Embryonic facial prominence (tissue), 1 donor: ENCODE measurements around the gene GRID1.

Experiments used
- DNase-seq: peaks from one replicate; pipeline ENCODE4 v3.0.0-alpha.2; 2016; ENCODE audit errors: extremely low spot score

Gene GRID1

GRCh38 chr10:86354761-86355540, 11.6 kb downstream of the GRID1 start:
- no peak for DNase-seq

GRCh38 chr10:86353506-86354485, 12.8 kb downstream of the GRID1 start:
- DNase-seq = no peak

DNA sequence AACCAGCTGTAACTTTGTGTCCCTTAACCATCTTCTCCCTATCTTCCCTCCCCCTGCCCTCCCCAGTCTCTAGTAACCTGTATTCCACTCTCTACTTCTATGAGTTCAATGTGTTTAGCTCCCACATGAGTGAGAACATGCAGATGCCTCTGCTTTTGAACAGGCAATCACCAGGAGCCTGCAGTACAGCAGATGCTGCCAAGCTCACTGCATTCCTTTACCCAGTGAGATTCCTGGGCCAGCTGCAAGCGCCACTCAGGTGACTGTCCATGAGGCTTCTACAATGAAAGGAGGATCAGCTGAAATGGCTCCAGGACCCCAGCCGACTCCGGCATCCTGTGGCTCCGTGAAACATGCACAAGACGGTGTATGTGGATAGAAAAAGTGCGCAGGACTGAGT, 15.7 kb downstream of the GRID1 start:
- no peak for DNase-seq

DNA sequence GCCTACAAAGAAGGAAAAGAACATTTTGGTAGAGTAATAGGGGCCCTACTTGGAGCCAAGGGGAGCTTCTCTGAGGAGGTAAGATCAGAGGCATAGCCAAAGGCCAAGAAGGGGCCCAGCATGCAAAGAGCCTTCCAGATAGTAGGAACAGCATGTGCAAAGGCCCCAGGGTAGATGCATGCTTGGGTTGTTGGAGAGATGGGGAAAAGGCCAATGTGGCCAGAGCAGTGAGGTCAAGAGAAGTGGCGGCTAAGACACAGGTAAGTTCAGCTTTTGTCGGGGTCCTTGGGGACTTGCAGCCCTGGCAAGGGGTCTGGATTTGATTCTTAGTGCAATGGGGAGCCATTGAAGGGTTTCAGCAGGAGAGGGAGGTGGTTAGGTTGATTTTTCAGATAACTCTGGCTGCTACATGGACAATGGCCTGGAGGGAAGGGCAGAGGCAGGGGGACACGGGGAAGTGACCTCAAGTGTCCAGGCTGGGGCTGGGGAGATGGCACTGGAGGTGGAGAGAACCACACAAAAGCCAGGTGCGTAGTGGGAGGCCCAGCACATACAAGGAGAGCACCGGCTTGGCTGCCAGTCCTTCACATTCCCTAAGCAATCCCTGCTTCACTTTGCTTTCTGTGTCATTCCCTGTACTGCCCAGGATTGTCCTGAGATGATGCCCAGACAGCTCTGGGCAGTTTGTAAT, 16.5 kb downstream of the GRID1 start:
- no peak for DNase-seq

DNA sequence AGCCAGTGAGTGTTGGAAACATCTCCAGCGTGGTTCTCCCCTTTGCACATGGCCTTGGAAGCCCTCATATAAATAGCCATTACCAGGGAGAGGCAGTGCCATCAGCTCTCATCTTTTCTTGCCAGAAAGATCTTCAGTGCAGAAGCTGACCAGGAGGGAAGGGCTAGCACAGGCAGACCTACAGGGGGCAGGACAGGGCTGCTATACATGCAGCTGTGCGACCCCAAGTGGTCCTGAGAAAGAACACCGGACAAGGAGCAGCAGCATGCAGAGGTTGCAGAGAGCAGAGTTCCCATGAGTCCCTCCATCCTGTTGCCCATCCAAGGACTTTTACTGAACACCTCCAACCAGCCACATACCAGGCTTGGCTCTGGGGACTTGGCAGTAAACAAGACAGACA, 17.1 kb downstream of the GRID1 start:
- DNase-seq = no peak

GRCh38 chr10:86348321-86349210, 18.0 kb downstream of the GRID1 start:
- DNase-seq = no peak

DNA sequence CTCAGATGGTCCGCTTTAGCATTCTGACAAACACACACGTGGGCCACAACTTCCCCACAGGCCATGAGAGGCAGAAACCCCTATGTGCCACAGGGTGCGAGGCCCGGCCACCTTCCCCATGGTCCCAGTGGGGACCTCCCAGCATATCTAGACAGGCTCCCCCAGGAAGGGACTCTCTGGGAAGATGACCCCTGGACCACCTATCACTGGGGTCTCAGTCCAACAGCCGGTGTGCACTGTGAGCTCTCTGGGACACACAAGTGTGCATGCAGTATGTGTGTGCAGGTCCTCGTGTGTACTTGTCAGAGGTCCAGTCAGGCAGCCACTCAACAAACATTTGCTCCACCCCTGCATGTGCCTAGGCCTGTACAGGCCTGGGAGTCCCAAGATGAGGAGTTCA, 18.7 kb downstream of the GRID1 start:
- DNase-seq = no peak

DNA sequence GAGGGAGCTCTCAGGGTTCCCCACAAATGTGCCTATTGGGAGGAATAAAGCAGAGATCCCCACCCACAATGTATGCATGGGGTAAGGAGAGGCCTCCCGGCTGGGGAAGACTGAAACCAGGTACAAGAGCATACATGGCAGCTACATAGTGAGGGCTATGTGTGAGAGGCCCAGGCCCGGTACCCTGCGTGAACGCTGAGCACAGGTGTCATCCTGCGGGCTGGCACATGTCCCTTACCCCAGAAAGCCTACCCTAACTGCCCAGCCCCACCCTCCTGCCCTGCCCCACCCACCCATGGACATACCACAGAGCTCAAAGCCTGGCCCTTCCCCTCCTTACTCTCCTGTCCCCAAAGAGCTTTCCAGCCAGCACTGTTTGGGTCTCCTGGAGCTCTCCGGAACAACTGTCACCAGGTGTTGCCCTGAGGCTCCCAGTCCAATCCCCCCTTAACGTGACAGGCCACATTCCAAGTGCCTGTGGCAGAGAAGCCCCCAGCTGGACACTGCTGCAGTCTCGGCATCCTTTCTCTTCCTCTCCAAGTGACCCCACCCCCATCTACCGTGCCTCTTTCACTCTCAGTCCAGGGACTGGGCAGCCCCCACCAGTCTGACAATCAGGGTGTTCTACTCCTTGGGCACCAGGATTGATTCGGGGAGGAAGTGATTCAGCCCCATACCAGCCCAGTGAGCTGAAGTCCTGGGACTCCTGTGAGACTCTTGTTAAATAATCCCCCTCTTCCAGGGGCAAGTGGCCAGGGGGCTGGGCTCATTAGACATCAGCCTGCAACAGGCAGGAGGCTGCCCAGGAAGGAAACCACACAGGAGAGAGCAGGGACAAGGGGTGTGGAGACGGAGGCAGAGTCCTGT, 19.6 kb downstream of the GRID1 start:
- no peak for DNase-seq

GRCh38 chr10:86345859-86346798, 20.5 kb downstream of the GRID1 start:
- no peak for DNase-seq

DNA sequence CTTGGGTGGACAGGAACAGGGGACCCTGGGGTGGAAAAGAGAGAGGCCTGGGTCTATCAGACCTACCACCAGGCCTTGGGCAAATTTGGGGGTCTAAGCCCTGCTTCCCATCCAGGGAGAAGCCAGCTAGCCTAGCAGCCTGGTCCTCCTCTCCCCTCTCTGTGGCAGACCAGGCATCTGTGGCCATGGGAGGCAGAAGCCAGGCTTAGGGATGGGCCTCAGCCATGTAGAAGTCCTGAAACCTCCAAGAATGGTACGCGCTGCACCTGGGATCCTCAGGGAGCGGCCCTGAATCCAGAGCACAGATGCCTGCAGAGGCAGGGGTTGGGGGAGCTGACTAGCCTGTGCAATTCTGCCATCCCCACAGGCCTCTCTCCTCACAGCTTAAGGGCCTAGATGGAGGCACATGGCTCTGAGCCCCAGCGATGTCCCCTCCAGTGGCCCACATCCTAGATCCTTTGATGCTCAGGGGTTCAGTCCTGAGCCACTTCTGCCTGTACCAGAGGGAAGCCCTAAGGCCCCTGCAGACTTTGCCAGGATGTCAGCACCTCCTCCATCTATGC, 21.2 kb downstream of the GRID1 start:
- DNase-seq = no peak

DNA sequence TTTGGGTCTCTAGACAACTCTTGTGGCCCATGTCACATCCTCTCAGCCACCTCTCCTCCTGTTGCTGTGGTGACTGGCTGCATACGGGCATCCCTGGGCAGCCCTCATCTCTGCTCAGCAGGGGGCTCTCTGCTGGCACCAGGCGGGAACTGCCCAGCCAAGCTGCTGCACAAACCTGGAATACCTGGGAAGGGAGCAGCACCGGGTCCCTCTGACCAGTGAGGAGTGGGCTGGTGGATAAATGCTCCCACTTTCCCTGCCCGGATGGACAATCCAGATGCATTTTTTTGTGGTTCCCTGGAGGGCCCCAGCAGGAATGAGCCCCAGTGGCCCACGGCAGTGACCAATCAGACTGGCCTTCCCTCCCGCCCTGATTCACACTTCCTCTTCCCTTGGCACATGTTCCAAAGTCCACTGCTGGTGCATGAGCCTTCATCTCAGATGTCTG, 21.9 kb downstream of the GRID1 start:
- DNase-seq = no peak

GRCh38 chr10:86344281-86344680, 22.3 kb downstream of the GRID1 start:
- no peak for DNase-seq

DNA sequence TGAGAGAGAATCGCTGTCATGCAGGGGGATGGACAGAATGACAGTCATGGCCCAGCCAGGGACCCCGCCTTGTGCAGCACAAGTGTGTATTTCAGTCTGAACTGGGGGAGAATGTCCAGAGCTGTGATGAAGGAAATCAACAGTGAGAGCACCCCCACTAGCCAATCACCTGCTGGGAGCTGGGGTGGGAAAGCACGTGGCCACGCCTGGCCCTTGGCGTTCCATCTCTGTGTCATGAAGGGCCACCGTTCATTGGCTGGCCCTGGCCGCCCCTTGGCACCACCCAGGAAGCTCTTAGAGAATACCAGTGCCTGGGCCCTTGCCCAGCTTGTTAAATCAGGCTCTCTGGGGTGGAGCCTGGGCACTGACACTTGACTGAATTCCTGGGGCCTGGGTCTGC, 22.8 kb downstream of the GRID1 start:
- DNase-seq = no peak

DNA sequence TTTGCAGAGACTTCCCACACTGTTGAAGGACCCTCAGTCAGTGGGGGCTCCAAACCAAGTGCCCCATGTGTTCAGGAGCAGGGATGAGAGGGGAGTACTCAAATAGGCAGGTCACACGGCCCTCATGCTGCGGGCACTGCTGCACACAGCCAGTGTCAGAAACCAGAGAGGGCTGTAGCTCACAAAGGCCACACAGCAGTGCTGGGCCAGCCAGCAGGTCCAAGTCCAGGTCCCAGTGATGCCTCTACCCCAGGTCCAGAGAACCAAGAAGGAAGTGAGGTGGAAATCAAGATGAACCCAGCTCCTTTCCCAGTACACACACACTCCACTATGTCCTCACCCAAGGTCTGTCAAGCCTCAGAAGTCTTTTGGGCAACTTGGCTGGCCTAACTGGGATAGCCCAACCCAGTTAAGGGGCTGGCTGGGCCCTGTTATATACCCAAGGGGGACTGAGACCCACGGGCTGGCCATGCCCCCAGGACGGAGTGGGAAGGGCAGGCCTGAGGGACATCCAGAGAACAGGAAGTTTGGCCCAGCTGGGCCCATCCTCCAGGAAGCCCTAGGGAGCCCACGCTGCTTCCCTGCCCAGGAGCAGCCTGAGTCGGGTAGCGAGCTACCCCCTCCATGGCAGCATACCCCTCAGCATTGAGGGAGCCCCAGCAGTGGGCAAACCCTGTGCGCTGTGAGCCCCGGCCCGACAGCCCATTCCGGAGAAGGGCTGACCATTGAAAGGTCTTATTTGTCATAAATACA, 24.3 kb downstream of the GRID1 start:
- no peak for DNase-seq

GRCh38 chr10:86341361-86341811, 25.2 kb downstream of the GRID1 start:
- DNase-seq = no peak

DNA sequence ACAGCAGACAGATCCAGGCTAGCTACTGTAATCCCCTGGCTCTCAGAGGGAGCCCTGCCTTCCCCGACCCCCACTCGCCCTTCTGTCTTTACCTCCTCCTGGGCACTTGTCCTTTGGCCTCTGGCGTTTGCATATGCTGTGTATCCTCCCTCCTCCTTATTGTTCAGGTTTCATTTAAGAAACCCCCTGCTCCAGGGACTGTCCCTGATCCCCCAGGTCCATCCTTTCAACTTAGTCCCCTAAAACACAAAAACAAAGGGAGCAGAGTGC, 25.7 kb downstream of the GRID1 start:
- no peak for DNase-seq

DNA sequence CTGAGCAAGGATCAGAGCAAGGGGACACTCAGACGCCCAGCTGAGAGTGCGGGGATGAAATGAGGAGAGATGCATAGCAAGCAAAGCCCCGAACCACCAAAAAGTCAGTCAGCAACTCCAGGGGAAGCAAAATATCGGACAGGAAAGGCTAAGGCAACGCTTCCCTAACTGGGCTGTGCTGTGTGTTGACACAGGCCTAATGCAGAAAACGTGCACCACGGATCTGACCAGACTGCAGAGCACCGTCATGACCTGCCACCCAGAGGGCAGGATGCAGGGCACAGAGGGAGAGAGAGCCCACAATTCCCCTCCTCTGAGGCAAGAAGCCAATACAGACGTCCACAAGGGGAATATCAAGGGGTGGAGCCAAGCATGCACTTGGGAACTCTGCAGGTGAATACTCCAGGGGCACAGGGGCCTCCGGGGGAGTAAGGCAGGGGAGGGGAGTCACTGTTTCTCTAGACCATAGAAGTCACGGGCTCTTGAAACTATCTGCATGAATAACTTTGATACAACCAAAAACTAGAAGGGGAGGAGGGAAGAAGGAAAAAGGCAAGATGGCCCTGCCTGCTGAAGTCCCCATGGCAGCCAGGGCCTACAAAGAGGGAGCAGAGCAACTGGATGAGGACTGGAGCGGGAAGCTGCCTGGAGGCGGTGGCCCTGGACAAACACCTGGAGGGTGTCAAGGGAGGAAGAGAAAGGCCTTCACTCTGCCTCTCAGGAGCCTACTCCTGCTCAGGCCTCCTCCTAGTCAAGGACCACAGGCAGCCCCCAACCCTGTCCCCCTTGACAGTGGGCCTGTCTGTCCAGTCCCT, 26.2 kb downstream of the GRID1 start:
- DNase-seq = no peak
